DND-41 (cell line): ENCODE results near the gene KCNIP1.

Source experiments
- ATAC-seq: fragments of 200-7000 bp; cut with Tn5 transposase; 3 replicates; pipeline ENCODE4 v1.9.1; 2021; ENCODE audit warnings: low read depth; ENCODE audit not compliant: insufficient read depth
- DNase-seq: peaks from one replicate; pipeline ENCODE4 v3.0.0-alpha.2; 2020
- H2AFZ ChIP-seq: 2 replicates; pipeline ENCODE4 v1.6.0; 2012; ENCODE audit warnings: low read depth, low read length
- H3K27ac ChIP-seq: 2 replicates; pipeline ENCODE4 v1.5.1; 2012; ENCODE audit warnings: low read length, inconsistent platforms
- H3K27me3 ChIP-seq: fragments of 200-600 bp; sonication (generic); 2 replicates; pipeline ENCODE4 v1.6.0; 2012; ENCODE audit warnings: low read length, mild to moderate bottlenecking, inconsistent platforms; ENCODE audit not compliant: insufficient read depth, poor library complexity
- H3K36me3 ChIP-seq: 2 replicates; pipeline ENCODE4 v1.5.1; 2012; ENCODE audit warnings: low read length, inconsistent platforms; ENCODE audit not compliant: insufficient read depth
- H3K4me1 ChIP-seq: 2 replicates; pipeline ENCODE4 v1.5.1; 2012; ENCODE audit warnings: mild to moderate bottlenecking, low read length; ENCODE audit not compliant: insufficient read depth
- H3K4me2 ChIP-seq: 2 replicates; pipeline ENCODE4 v1.6.0; 2012; ENCODE audit warnings: mild to moderate bottlenecking, moderate library complexity, low read length, inconsistent platforms; ENCODE audit not compliant: insufficient read depth
- H3K4me3 ChIP-seq, 2 experiments: fragments of 200-600 bp in 1 of 2; shearing (Covaris generic) in 1 of 2; 2 replicates each; pipeline ENCODE4 v1.5.1; 2012 to 2016; ENCODE audit warnings: inconsistent platforms in 2 of 2, low read length in 2 of 2, mild to moderate bottlenecking in 2 of 2, low read depth in 1 of 2, moderate library complexity in 1 of 2
- H3K79me2 ChIP-seq: 2 replicates; pipeline ENCODE4 v1.6.0; 2012; ENCODE audit warnings: low read length, inconsistent platforms; ENCODE audit not compliant: insufficient read depth
- H3K9ac ChIP-seq: 2 replicates; pipeline ENCODE4 v1.6.0; 2012; ENCODE audit warnings: low read depth, mild to moderate bottlenecking, inconsistent platforms, low read length, moderate library complexity
- H3K9me3 ChIP-seq: 2 replicates; pipeline ENCODE4 v1.5.1; 2012; ENCODE audit warnings: low read length, moderate library complexity, mild to moderate bottlenecking, inconsistent platforms; ENCODE audit not compliant: insufficient read depth, severe bottlenecking
- H4K20me1 ChIP-seq: 2 replicates; pipeline ENCODE4 v1.6.0; 2012; ENCODE audit warnings: low read length; ENCODE audit not compliant: insufficient read depth
- EZH2 ChIP-seq: IDR thresholded peaks from 3 replicates; pipeline ENCODE4 v1.6.1; 2012; ENCODE audit warnings: borderline replicate concordance, low read depth, mild to moderate bottlenecking, moderate library complexity, low read length, inconsistent platforms; ENCODE audit not compliant: severe bottlenecking
- TF ChIP-seq, protein P1 (sequence below): IDR thresholded peaks from 2 replicates; pipeline ENCODE4 v1.5.1; 2012; ENCODE audit warnings: borderline replicate concordance, low read length, moderate library complexity, mild to moderate bottlenecking; ENCODE audit not compliant: poor library complexity, severe bottlenecking; ENCODE audit errors: extremely low read depth

The KCNIP1 gene

GRCh38 chr5:170483701-170484458, 19.9 kb upstream of the KCNIP1 start:
- Histone ChIP-seq H3K9me3 (no peaks in the 10 kb centered on the region), H3K36me3 (no peaks in the 10 kb centered on the region), H3K79me2 (no peaks in the 10 kb centered on the region), H3K9ac (no peak overlapping the region), H4K20me1 (no peaks in the 10 kb centered on the region), H3K27ac (no peak overlapping the region), H2AFZ (no peak overlapping the region), H3K4me1 (no peaks in the 10 kb centered on the region), H3K4me2 (no peak overlapping the region), H3K4me3 (no peak overlapping the region), H3K27me3 (peaks cover 9% of the 10 kb centered on the region)
- ATAC-seq (no peak), DNase-seq (no peak)
- TF ChIP-seq, protein P1, sequence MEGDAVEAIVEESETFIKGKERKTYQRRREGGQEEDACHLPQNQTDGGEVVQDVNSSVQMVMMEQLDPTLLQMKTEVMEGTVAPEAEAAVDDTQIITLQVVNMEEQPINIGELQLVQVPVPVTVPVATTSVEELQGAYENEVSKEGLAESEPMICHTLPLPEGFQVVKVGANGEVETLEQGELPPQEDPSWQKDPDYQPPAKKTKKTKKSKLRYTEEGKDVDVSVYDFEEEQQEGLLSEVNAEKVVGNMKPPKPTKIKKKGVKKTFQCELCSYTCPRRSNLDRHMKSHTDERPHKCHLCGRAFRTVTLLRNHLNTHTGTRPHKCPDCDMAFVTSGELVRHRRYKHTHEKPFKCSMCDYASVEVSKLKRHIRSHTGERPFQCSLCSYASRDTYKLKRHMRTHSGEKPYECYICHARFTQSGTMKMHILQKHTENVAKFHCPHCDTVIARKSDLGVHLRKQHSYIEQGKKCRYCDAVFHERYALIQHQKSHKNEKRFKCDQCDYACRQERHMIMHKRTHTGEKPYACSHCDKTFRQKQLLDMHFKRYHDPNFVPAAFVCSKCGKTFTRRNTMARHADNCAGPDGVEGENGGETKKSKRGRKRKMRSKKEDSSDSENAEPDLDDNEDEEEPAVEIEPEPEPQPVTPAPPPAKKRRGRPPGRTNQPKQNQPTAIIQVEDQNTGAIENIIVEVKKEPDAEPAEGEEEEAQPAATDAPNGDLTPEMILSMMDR: no peak
- no peak for TF ChIP-seq EZH2

DNA sequence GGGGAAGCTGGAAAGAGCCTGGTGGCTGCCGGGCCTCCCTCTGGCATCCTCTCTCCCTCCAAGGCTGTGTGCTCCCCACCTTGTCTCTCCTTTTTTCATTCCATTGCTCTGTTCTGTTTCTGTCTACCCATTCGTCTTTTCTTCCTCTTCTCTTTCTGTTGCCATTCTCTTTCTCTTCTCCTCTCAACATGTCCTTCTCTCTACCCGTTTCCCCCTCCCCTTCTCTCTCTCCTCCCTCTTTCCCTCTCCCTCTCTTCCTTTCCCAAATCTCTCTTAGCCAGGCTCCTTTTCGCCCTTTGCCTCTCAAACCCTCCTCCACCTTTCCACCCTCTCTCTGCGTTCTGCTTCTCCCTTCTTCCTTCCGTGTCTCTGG, 19.4 kb upstream of the KCNIP1 start:
- Histone ChIP-seq H4K20me1 (no peaks in the 10 kb centered on the region), H3K9me3 (no peaks in the 10 kb centered on the region), H3K27ac (no peak overlapping the region), H3K36me3 (no peaks in the 10 kb centered on the region), H2AFZ (no peak overlapping the region), H3K9ac (no peak overlapping the region), H3K27me3 (peaks cover 6% of the 10 kb centered on the region), H3K4me3 (no peak overlapping the region), H3K4me1 (no peaks in the 10 kb centered on the region), H3K4me2 (no peak overlapping the region), H3K79me2 (no peaks in the 10 kb centered on the region)
- TF ChIP-seq EZH2: no peak
- TF ChIP-seq, protein P1: no peak
- no peak for ATAC-seq
- DNase-seq: no peak

DNA sequence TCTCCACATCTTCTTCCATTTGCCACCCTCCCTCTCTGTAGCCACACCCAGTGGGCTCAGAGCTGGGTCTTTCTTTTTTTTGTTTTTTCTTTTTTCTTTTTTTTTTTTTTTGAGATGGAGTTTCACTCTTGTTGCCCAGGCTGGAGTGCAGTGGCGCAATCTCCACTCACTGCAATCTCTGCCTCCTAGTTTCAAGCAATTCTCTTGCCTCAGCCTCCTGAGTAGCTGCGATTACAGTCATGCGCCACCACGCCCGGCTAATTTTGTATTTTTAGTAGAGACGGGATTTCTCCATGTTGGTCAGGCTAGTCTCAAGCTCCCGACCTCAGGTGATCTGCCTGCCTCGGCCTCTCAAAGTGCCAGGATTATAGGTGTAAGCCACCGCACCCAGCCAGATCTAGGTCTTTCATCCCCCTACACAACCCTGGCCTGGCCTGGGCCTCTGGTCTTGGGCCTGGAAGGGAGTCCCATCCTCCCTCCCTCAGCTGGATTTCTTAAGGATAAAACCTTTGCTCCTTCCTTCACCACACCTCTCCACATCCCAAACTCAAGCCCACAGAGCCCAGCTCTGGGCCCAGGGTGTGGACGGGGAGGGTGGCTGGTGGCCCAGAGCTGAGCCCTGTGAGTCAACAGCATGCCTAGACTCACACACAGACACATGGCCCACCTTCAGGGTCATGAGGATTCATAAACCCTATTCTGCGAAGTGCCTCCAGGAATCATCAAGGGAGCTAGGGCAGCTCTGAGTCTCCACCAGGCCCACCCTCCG, 18.8 kb upstream of the KCNIP1 start:
- no peaks in the 10 kb centered on the region for H3K36me3 ChIP-seq
- TF ChIP-seq, protein P1: no peak
- TF ChIP-seq EZH2: no peak

More for the DNA sequence above, 18.8 kb upstream of the KCNIP1 start:
- H3K4me3 ChIP-seq: no peak overlapping the region
- H3K4me1 ChIP-seq: no peaks in the 10 kb centered on the region
- no peaks in the 10 kb centered on the region for H3K79me2 ChIP-seq
- H3K27ac ChIP-seq: no peak overlapping the region
- no peak overlapping the region for H3K4me2 ChIP-seq
- no peaks in the 10 kb centered on the region for H3K9me3 ChIP-seq
- H3K27me3 ChIP-seq: peaks cover 6% of the 10 kb centered on the region
- ATAC-seq (no peak), DNase-seq (no peak)
- no peaks in the 10 kb centered on the region; the same call in 1 of the 2 replicates for H4K20me1 ChIP-seq
- no peak overlapping the region for H3K9ac ChIP-seq
- no peak overlapping the region for H2AFZ ChIP-seq
